Thyroid gland (tissue), 4 donors: ENCODE results near the gene TFCP2L1.

Source experiments
- POLR2A ChIP-seq, 2 donors: fragments of 450-650 bp; IDR thresholded peaks; one replicate each; pipeline ENCODE4 v1.6.1; 2017; ENCODE audit warnings: antibody characterized with exemption in 2 of 2, mild to moderate bottlenecking in 2 of 2, moderate library complexity in 1 of 2
- TF ChIP-seq, protein P1 (sequence below), 6 experiments: fragments of 200-600 bp in 3 of 6; fragments of 450-650 bp in 3 of 6; sonication (generic) in 3 of 6; IDR thresholded peaks; one replicate each; pipeline ENCODE4 v1.5.1; 2016 to 2019; ENCODE audit warnings: antibody characterized with exemption in 6 of 6, mild to moderate bottlenecking in 2 of 6, inconsistent platforms in 1 of 6, moderate library complexity in 1 of 6

DNA sequence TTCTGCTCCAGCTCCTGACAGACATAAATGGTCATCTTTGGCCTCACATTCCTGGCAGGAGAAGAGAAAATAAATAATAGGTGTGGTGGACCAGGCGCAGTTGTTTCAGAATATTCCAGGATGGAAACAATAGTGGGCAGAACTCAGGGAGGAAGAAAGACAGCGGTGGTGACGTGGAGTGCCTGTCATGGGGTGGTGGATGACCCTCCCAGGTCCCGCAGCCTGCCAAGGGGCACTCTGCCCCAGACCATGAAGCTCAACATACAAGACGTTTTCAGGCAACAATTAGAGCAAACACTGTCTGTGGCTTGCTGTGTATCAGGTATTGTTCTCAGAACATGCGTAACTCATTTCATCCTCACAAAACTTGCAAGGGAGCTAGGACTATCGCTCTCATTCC lies 50.9 kb downstream of the TFCP2L1 start:
- TF ChIP-seq, protein P1, sequence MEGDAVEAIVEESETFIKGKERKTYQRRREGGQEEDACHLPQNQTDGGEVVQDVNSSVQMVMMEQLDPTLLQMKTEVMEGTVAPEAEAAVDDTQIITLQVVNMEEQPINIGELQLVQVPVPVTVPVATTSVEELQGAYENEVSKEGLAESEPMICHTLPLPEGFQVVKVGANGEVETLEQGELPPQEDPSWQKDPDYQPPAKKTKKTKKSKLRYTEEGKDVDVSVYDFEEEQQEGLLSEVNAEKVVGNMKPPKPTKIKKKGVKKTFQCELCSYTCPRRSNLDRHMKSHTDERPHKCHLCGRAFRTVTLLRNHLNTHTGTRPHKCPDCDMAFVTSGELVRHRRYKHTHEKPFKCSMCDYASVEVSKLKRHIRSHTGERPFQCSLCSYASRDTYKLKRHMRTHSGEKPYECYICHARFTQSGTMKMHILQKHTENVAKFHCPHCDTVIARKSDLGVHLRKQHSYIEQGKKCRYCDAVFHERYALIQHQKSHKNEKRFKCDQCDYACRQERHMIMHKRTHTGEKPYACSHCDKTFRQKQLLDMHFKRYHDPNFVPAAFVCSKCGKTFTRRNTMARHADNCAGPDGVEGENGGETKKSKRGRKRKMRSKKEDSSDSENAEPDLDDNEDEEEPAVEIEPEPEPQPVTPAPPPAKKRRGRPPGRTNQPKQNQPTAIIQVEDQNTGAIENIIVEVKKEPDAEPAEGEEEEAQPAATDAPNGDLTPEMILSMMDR (IDR thresholded peaks at IDR 0.05) = no peak
- no peak for TF ChIP-seq POLR2A (IDR thresholded peaks at IDR 0.05)
